Vagina (tissue), 2 donors: ENCODE results near the gene ST6GALNAC3.

Experiments
- POLR2AphosphoS5 ChIP-seq, 2 donors: sonication (generic); formaldehyde crosslinking; IDR thresholded peaks; one replicate each; pipeline ENCODE4 v1.9.0; 2017; ENCODE audit warnings: antibody characterized with exemption in 2 of 2, mild to moderate bottlenecking in 2 of 2, low read depth in 1 of 2; ENCODE audit not compliant: insufficient read depth in 1 of 2
- TF ChIP-seq, protein P1 (sequence below), 3 experiments: fragments of 450-650 bp in 2 of 3; fragments of 200-600 bp in 1 of 3; sonication (generic) in 1 of 3; IDR thresholded peaks; one replicate each; pipeline ENCODE4 v1.5.1; 2017 to 2019; ENCODE audit warnings: antibody characterized with exemption in 3 of 3, mild to moderate bottlenecking in 2 of 3, moderate library complexity in 2 of 3

DNA sequence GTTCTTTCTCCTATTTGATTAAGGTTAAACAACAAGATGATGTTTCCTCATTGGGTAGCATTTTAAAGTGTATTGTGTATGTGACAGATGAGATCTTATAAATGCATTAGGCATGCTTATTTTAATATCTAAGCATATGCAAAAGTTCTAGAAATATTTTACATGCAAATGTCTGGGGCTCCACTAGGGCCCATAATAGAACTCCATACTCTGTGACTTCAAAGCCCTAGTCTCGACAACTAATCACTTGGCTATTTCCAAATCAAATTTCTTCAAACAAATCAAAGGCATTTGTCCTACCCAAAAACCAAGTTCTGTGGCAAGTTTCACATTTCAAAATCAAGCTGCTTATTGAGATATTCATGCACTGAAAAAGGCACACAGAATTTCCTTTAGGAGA is 407.1 kb downstream of the ST6GALNAC3 start:
- TF ChIP-seq POLR2AphosphoS5 (IDR thresholded peaks at IDR 0.05; ENCODE audit: insufficient read depth in 1 of 2, low read depth in 1 of 2) = no peak
- TF ChIP-seq, protein P1, sequence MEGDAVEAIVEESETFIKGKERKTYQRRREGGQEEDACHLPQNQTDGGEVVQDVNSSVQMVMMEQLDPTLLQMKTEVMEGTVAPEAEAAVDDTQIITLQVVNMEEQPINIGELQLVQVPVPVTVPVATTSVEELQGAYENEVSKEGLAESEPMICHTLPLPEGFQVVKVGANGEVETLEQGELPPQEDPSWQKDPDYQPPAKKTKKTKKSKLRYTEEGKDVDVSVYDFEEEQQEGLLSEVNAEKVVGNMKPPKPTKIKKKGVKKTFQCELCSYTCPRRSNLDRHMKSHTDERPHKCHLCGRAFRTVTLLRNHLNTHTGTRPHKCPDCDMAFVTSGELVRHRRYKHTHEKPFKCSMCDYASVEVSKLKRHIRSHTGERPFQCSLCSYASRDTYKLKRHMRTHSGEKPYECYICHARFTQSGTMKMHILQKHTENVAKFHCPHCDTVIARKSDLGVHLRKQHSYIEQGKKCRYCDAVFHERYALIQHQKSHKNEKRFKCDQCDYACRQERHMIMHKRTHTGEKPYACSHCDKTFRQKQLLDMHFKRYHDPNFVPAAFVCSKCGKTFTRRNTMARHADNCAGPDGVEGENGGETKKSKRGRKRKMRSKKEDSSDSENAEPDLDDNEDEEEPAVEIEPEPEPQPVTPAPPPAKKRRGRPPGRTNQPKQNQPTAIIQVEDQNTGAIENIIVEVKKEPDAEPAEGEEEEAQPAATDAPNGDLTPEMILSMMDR (IDR thresholded peaks at IDR 0.05) = no peak
